ENCODE data around the gene ADCY3.

The ADCY3 gene

GRCh38 chr2:24843330-24843860 lies 76.6 kb downstream of the ADCY3 start:
- Histone ChIP-seq H3K9me3 (ENCODE audit: severe bottlenecking) (peaks cover 1% of the 10 kb centered on the region), H3K4me3 (ENCODE audit: low read depth, low read length) (no peak overlapping the region), H3K27me3 (ENCODE audit: insufficient read depth, low read depth, severe bottlenecking) (no peaks in the 10 kb centered on the region), H3K27ac (no peak overlapping the region), H3K36me3 (peaks cover 55% of the 10 kb centered on the region)
- DNase-seq, result no peak
- no peak for TF ChIP-seq CTCF (IDR thresholded peaks at IDR 0.05; ENCODE audit: low read depth, low read length)

- Histone ChIP-seq H3K27me3 (ENCODE audit: insufficient read depth, low read depth, severe bottlenecking) (no peaks in the 10 kb centered on the region), H3K36me3 (peaks cover 57% of the 10 kb centered on the region), H3K4me3 (ENCODE audit: low read depth, low read length) (no peak overlapping the region), H3K27ac (no peak overlapping the region), H3K9me3 (ENCODE audit: severe bottlenecking) (no peaks in the 10 kb centered on the region)
- no peak for TF ChIP-seq CTCF (IDR thresholded peaks at IDR 0.05; ENCODE audit: low read depth, low read length)
- DNase-seq, result no peak
These were observed 77.7 kb downstream of the ADCY3 start for GRCh38 chr2:24842081-24843050.

- Histone ChIP-seq H3K27ac (no peak overlapping the region), H3K9me3 (ENCODE audit: severe bottlenecking) (no peaks in the 10 kb centered on the region), H3K4me3 (ENCODE audit: low read depth, low read length) (no peak overlapping the region), H3K36me3 (peaks cover 63% of the 10 kb centered on the region), H3K27me3 (ENCODE audit: insufficient read depth, low read depth, severe bottlenecking) (no peaks in the 10 kb centered on the region)
- no peak for TF ChIP-seq CTCF (IDR thresholded peaks at IDR 0.05; ENCODE audit: low read depth, low read length)
- DNase-seq, result no peak
These were observed 78.8 kb downstream of the ADCY3 start for GRCh38 chr2:24840962-24841945.

- Histone ChIP-seq H3K27me3 (ENCODE audit: insufficient read depth, low read depth, severe bottlenecking) (no peaks in the 10 kb centered on the region), H3K36me3 (peaks cover 68% of the 10 kb centered on the region), H3K27ac (no peak overlapping the region), H3K9me3 (ENCODE audit: severe bottlenecking) (no peaks in the 10 kb centered on the region), H3K4me3 (ENCODE audit: low read depth, low read length) (no peak overlapping the region)
- TF ChIP-seq CTCF (IDR thresholded peaks at IDR 0.05; ENCODE audit: low read depth, low read length), result no peak
- no peak for DNase-seq
These were observed 79.7 kb downstream of the ADCY3 start for GRCh38 chr2:24840164-24840869.

- H3K27me3 ChIP-seq (ENCODE audit: insufficient read depth, low read depth, severe bottlenecking), result no peaks in the 10 kb centered on the region
- H3K36me3 ChIP-seq, result peaks cover 74% of the 10 kb centered on the region
- H3K4me3 ChIP-seq (ENCODE audit: low read depth, low read length), result no peak overlapping the region
- DNase-seq, result no peak
- H3K27ac ChIP-seq, result peak overlapping the region; percentile 47
- TF ChIP-seq CTCF (IDR thresholded peaks at IDR 0.05; ENCODE audit: low read depth, low read length), result no peak
- no peaks in the 10 kb centered on the region for H3K9me3 ChIP-seq (ENCODE audit: severe bottlenecking)
These were observed 80.3 kb downstream of the ADCY3 start for GRCh38 chr2:24839729-24840128.
